PFSK-1 (cell line): ENCODE measurements around the gene ZNF385D.

Source experiments
- FOXP2 ChIP-seq: optimal IDR thresholded peaks from 2 replicates; pipeline ENCODE3; 2011; ENCODE audit warnings: borderline replicate concordance, control low read depth, inconsistent platforms; ENCODE audit not compliant: insufficient read depth; ENCODE audit errors: extremely low read length, extremely low read depth
- POLR2AphosphoS5 ChIP-seq: IDR thresholded peaks from 2 replicates; pipeline ENCODE4 v1.6.1; 2012; ENCODE audit warnings: low read depth, mild to moderate bottlenecking, control low read depth, low read length, moderate library complexity
- SIN3A ChIP-seq: IDR thresholded peaks from 2 replicates; pipeline ENCODE4 v1.6.1; 2012; ENCODE audit warnings: mild to moderate bottlenecking, low read length, moderate library complexity, borderline replicate concordance; ENCODE audit not compliant: insufficient read depth
- TF ChIP-seq, protein P1 (sequence below), 2 experiments: IDR thresholded peaks; 2 replicates each; pipeline versions ENCODE4 v1.6.1 to v1.8.0; 2011 to 2012; ENCODE audit warnings: low read depth in 2 of 2, low read length in 2 of 2, control low read depth in 1 of 2, inconsistent platforms in 1 of 2, mild to moderate bottlenecking in 1 of 2, moderate library complexity in 1 of 2; ENCODE audit not compliant: insufficient read depth in 1 of 2

DNA sequence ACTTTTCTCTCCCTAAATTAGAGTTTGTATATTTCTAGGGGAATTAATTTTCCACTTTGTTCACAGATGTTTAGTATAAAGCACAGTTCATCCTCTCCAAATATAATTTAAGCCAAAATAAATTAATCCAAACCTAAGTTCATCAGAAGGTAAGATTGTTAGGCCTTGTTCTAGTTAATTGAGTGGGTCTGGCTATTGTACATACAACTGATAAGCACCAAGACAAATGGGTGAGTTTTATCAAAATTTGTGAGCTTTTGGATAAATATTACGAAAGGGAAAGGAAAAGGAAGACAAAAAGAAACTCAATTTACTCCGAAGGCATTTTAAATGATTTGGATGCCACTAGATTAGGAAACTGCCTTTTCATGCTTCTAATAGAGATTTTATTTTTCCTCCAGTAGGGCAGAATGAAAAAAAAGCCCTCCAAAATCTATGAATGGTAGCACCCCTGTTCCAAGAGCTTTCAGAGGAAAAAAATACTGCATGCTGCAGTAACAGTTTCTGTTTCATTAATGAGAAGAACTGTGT lies 304.0 kb downstream of the ZNF385D start:
- TF ChIP-seq POLR2AphosphoS5, result no peak
- TF ChIP-seq, protein P1, sequence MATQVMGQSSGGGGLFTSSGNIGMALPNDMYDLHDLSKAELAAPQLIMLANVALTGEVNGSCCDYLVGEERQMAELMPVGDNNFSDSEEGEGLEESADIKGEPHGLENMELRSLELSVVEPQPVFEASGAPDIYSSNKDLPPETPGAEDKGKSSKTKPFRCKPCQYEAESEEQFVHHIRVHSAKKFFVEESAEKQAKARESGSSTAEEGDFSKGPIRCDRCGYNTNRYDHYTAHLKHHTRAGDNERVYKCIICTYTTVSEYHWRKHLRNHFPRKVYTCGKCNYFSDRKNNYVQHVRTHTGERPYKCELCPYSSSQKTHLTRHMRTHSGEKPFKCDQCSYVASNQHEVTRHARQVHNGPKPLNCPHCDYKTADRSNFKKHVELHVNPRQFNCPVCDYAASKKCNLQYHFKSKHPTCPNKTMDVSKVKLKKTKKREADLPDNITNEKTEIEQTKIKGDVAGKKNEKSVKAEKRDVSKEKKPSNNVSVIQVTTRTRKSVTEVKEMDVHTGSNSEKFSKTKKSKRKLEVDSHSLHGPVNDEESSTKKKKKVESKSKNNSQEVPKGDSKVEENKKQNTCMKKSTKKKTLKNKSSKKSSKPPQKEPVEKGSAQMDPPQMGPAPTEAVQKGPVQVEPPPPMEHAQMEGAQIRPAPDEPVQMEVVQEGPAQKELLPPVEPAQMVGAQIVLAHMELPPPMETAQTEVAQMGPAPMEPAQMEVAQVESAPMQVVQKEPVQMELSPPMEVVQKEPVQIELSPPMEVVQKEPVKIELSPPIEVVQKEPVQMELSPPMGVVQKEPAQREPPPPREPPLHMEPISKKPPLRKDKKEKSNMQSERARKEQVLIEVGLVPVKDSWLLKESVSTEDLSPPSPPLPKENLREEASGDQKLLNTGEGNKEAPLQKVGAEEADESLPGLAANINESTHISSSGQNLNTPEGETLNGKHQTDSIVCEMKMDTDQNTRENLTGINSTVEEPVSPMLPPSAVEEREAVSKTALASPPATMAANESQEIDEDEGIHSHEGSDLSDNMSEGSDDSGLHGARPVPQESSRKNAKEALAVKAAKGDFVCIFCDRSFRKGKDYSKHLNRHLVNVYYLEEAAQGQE (IDR thresholded peaks at IDR 0.05; ENCODE audit: insufficient read depth in 1 of 2, low read depth in 2 of 2, low read length in 2 of 2), result no peak
- no peak for TF ChIP-seq SIN3A
- no peak for TF ChIP-seq FOXP2
